ENCODE results near the gene ENG. TPM values are rescaled to one million over a fixed set of nuclear protein-coding genes. Genes with fewer than 3 reads are reported as not detected.

Gene ENG
- total and polyA plus RNA-seq, 2 of the 8 experiments (the other 6 are each of a cell fraction or from before 2014, with no cell fraction given): 1.8 to 4.4 TPM

DNA sequence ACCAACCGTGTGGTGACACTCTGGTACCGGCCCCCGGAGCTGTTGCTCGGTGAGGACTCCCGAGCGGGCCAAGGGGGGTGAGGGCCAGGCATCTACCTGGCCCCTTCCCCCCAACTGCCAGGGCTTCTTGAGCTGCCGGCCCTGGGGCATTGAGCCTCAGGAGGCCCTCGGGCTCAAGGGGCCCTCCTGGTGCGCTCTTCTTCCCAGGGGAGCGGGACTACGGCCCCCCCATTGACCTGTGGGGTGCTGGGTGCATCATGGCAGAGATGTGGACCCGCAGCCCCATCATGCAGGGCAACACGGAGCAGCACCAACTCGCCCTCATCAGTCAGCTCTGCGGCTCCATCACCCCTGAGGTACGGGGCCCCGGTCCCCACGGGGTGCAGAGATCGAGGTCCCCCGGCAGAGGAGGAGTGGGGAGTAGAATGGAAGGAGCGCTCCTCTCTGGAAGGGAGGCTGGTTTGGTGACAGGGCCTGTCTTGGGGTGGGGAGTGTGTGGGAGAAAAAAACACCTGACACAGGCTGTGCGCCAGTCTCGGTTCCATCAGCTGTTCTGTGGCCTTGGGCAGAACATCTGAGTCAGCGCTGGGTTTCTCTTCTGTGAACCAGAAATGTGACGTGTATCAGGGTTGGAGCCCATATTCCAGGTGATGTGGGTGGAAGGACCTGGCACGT is 66.0 kb downstream of the ENG start:
- DNase-seq (ENCODE audit: low read depth in 1 of 2, low spot score in 2 of 2) (no peak), FAIRE-seq (no peak)
- Histone ChIP-seq H2AFZ (ENCODE audit: low read length) (no peak overlapping the region), H4K91ac (replicated peaks; ENCODE audit: insufficient read length, low read length) (no peak overlapping the region), H3K9ac (replicated peaks in 1 of 4; ENCODE audit: extremely low read depth in 1 of 4, low read depth in 3 of 4, low read length in 3 of 4) (no peak overlapping the region), H2BK120ac (replicated peaks; ENCODE audit: low read depth, low read length) (no peak overlapping the region), H3K36me3 (ENCODE audit: control insufficient read depth in 2 of 4, insufficient read depth in 4 of 4, low read length in 3 of 4) (peaks cover 29 to 53% (median 45%) of the 10 kb centered on the region in 4 experiments), H3K4me1 (replicated peaks in 1 of 4; ENCODE audit: control insufficient read depth in 3 of 4, insufficient read depth in 4 of 4, low read length in 3 of 4) (peaks cover 0 to 4% (median under 1%) of the 10 kb centered on the region in 4 experiments; a peak in 2 of 7 replicates), H3K18ac (ENCODE audit: extremely low read depth, low read length) (no peak overlapping the region), H3K27ac (ENCODE audit: low read depth, low read length) (no peak overlapping the region), H2BK5ac (ENCODE audit: low read depth, low read length) (no peak overlapping the region), H3K4ac (replicated peaks; ENCODE audit: insufficient read length, low read depth, low read length) (no peak overlapping the region), H3K9me3 (ENCODE audit: insufficient read depth in 2 of 2, low read depth in 1 of 2, low read length in 1 of 2) (no peaks in the 10 kb centered on the region), H3K4me3 (ENCODE audit: extremely low read depth in 1 of 4, insufficient read depth in 2 of 4, low read depth in 3 of 4, low read length in 4 of 4) (no peak overlapping the region), H4K20me1 (replicated peaks in 1 of 2; ENCODE audit: control insufficient read depth in 1 of 2, insufficient read depth in 2 of 2, low read length in 2 of 2) (peaks cover 25 to 30% of the 10 kb centered on the region in 2 experiments), H3K14ac (ENCODE audit: insufficient read length) (no peak overlapping the region), H2BK15ac (ENCODE audit: low read length) (no peak overlapping the region), H3K27me3 (replicated peaks in 1 of 4; ENCODE audit: control insufficient read depth in 3 of 4, extremely low read depth in 1 of 4, insufficient read depth in 3 of 4, low read length in 3 of 4) (no peaks in the 10 kb centered on the region), H3K23me2 (ENCODE audit: low read depth, low read length) (no peaks in the 10 kb centered on the region), H2BK20ac (ENCODE audit: low read length) (no peak overlapping the region), H3K56ac (replicated peaks; ENCODE audit: insufficient read length, low read depth, low read length) (no peak overlapping the region), H2BK12ac (ENCODE audit: low read depth, low read length) (no peak overlapping the region), H2AK5ac (ENCODE audit: low read depth, low read length) (no peak overlapping the region), H3K79me2 (ENCODE audit: control insufficient read depth in 1 of 2, insufficient read depth in 2 of 2, low read length in 2 of 2) (peaks cover 3 to 37% of the 10 kb centered on the region in 2 experiments; a peak in 2 of 4 replicates), H4K5ac (ENCODE audit: insufficient read length, low read depth, low read length) (no peak overlapping the region), H3K4me2 (ENCODE audit: insufficient read depth in 1 of 2, low read depth in 2 of 2, low read length in 2 of 2) (no peak overlapping the region; a peak in 1 of 4 replicates), H4K8ac (ENCODE audit: extremely low read depth, insufficient read depth, low read length) (peak overlapping the region; percentile 69), H3K79me1 (ENCODE audit: low read depth, low read length) (peaks cover 10% of the 10 kb centered on the region), H3K23ac (ENCODE audit: insufficient read length) (no peak overlapping the region)
- WGBS, 2 experiments (ENCODE audit: extremely low coverage in 1 of 2, insufficient coverage in 1 of 2, insufficient read length in 1 of 2, insufficient replicate concordance in 2 of 2, low coverage in 1 of 2, low lambda C conversion rate in 2 of 2, missing lambda C conversion rate in 1 of 2): 94% methylated on average over 23 of the region's 26 CpGs; no CpG with 5 or more reads in 1 of the 2 experiments
- ChIA-PET CTCF (ENCODE audit: partially characterized antibody) (interaction anchor here (0.6 to 16.2 kb wide), 10 partner anchors 10 to 81 kb away, joined by 3 to 227 read pairs (median 5); no protein-coding TSS in a partner anchor), POLR2A (ENCODE audit: partially characterized antibody) (interaction anchor here (0.9 to 10.2 kb wide), 7 partner anchors 13 to 82 kb away, joined by 4 to 140 read pairs (median 4); partner anchors contain the start of genes ENG and FPGS)
- TF ChIP-seq, protein P1, sequence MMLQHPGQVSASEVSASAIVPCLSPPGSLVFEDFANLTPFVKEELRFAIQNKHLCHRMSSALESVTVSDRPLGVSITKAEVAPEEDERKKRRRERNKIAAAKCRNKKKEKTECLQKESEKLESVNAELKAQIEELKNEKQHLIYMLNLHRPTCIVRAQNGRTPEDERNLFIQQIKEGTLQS (IDR thresholded peaks at IDR 0.05; ENCODE audit: insufficient read depth, low read depth, low read length): no peak
- TF ChIP-seq CREB1 (IDR thresholded peaks at IDR 0.05) (no peak), ZNF274 (IDR thresholded peaks at IDR 0.05; ENCODE audit: borderline replicate concordance, extremely low read depth, low read length) (no peak), SP1 (IDR thresholded peaks at IDR 0.05; ENCODE audit: low read depth, low read length) (no peak), EP300 (IDR thresholded peaks at IDR 0.05; ENCODE audit: borderline replicate concordance in 1 of 2, low read depth in 2 of 2, low read length in 2 of 2) (no peak), CBX8 (IDR thresholded peaks at IDR 0.05; ENCODE audit: borderline replicate concordance, low read depth, low read length) (no peak), POU5F1 (IDR thresholded peaks at IDR 0.05; ENCODE audit: low read depth, low read length) (no peak), RAD21 (IDR thresholded peaks at IDR 0.05 in 1 of 2, conservative IDR thresholded peaks at IDR 0.05 in 1 of 2; ENCODE audit: low read depth in 2 of 2, low read length in 2 of 2) (no peak)
- TF ChIP-seq, protein P2, sequence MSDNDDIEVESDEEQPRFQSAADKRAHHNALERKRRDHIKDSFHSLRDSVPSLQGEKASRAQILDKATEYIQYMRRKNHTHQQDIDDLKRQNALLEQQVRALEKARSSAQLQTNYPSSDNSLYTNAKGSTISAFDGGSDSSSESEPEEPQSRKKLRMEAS (IDR thresholded peaks at IDR 0.05): no peak
